GM19023 (cell line): ENCODE results near the gene BUB3.
A peak's percentile ranks its signal among the peaks of the same experiment; 100 is the strongest.
"Not testable (repeated sequence)": the region's sequence is repeated elsewhere in the genome, so short reads cannot be mapped to it uniquely, and the experiment has no call there.

Experiments
- ATAC-seq: cut with Tn5 transposase; IDR thresholded peaks from one replicate; pipeline ENCODE4 v1.9.1; 2021; ENCODE audit warnings: mild to moderate bottlenecking, moderate library complexity; ENCODE audit not compliant: unreplicated experiment

The BUB3 gene

GRCh38 chr10:123153486-123154091, 613 bp upstream of the BUB3 start:
- ATAC-seq, result no peak

GRCh38 chr10:123154711-123155505, 706 bp downstream of the BUB3 start:
- ATAC-seq, result peak; percentile 54

- no peak for ATAC-seq
Measured at GRCh38 chr10:123156078-123156477, 1.9 kb downstream of the BUB3 start.

DNA sequence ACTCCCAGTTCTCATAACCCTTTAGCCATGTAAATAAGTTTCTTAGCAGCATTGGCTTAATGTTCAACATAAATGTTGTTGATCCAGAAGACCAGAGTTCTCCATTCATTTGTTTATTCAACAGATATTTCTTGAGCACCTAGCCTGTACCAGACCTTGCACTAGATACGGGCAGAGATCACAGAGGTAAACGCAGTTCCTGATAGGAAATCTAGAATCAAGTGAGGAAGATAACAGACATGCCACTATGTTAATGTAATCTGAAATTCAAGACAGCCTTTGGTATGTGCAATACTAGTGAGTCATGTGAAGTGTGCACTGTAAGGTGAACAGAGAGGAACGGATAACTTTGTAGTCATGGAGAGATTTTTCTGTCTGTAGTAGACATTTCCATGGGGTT, 3.0 kb downstream of the BUB3 start:
- ATAC-seq, result no peak

DNA sequence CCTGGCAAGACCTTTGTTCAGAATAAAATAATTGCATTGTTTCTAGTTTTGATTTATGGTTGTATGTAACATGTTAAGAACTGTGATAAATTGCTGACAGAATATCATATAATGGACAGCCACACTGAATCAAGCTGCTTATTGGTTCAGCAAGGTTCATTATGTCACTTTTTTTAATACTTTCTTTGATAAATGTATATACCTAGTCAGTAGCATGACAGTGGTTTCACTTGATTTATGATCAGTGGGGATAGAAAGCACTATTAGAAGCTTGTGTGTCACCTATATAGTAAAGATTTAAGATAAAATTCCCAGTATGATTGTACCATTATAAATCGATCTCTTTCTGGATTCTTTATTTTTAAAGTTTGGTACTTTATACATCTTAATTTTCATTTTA, 4.5 kb downstream of the BUB3 start:
- ATAC-seq, result no peak

- no peak for ATAC-seq
Measured at GRCh38 chr10:123160311-123160980, 6.2 kb downstream of the BUB3 start.

GRCh38 chr10:123164319-123164718, 10.1 kb downstream of the BUB3 start:
- no peak for ATAC-seq

- no peak for ATAC-seq
Measured at GRCh38 chr10:123165445-123166072, 11.4 kb downstream of the BUB3 start.

GRCh38 chr10:123166618-123167017, 12.4 kb downstream of the BUB3 start:
- no peak for ATAC-seq

DNA sequence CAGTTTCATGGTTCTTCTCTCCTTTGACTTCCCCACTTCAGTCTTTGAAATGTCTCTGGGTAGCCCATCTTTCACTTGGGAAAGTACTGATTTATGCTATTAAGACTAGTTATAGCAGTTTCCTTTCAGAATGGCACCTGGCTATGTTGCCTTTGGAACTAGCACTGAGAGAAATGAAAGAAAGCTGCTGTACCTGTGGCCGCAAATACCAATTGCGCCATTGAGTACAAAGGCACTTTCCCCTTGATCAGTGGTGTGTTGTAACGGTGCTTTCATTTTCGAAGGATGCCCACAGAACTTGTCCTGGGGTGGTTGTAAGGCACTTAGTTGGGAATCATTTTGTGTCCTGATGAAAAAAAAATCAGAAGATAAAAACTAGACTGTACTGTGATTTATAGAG, 16.8 kb downstream of the BUB3 start:
- ATAC-seq, result no peak

DNA sequence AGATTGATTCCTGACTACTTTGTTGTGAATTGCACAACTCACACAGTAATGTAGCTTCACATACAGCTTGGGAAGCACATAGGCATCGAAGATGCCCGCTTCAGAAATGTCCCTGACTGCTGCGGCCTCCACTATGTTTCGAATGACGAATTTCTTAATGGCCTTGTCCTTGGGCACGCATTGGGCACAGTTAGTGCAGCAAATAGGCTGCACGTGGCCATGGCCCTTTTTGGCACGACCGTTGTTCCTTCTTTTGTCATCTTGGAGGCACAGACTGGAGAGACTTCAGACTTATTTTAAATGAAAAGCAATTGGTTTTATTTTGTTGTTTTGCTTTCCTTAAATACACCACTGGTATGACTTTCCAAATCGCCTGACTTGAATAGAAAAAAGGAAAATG, 17.4 kb downstream of the BUB3 start:
- ATAC-seq, result not testable (repeated sequence)

DNA sequence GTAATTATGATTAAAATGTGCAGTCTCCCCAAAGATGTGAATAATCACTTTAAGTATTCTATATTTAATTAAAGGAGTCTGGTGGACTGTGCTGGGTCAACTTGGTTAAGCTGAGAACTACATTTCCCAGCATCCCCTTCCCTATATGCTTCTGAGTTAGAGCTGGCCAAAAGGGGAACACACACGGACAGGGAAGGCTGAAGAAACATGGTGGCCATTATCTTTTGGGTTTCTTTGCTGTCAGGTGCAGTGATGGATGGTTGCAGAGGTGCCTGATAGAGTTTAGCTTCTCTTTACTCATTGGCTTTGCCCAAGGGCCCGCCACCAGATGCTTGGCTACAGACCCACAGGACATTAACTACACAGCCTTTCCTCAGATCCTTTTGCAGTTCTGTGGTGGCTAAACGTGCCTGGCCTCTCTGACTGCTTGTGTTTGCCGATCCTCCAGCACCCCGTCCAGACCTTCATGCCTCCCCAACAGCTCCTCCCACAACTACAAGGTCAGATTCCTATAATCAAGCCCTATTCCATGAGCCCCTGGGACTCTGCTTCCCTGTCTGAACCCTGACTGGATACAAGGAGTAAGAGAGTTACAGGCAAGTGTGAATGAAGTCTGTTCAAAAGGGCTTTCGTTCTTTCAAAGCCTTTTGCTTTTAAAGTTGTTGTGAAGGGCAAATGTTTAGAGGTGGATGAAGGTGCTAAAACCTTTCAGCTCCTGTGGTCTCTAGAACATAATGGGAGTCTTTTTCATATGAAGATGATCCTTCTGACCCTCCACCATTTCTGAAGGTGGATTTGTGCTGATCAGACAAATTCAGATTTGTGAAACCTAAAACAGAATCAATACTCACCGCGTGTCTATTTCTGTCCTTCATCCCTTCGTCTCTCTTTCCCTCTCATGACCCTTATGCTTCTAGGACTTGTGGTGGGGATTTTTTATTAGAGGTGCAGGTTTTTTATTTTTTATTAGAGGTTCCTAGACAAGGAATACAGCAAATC, 21.5 kb downstream of the BUB3 start:
- no peak for ATAC-seq

DNA sequence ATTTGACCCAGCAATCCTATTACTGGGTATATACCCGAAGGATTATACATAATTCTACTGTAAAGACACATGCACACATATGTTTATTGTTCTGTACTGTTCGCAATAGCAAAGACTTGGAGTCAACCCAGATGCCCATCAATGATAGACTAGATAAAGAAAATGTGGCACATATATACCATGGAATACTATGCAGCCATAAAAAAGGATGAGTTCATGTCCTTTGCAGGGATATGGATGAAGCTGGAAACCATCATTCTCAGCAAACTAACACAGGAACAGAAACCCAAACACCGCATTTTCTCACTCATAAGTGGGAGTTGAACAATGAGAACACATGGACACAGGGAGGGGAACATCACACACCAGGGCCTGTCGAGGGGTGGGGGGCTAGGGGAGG, 24.2 kb downstream of the BUB3 start:
- ATAC-seq, result not testable (repeated sequence)

- ATAC-seq, result no peak
Measured at GRCh38 chr10:123180101-123181090, 26.2 kb downstream of the BUB3 start.

DNA sequence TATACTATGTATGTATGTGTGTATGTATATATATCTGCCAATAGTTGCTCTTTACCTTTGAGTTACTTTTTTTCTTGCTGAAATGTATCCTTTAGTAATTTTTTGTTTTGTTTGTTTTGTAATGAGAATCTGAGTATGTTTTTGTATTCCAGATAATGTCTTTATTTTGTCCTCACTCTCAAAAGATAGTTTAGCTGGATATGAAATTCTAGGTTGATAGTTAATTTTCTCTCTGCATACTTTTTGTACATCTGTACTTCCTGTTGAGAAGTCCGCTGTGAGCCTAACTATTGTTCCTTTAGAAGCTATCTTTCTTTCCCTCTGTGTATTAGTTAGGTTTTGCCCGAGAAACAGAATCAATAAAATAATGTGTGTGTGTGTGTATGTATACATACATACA, 29.5 kb downstream of the BUB3 start:
- ATAC-seq, result no peak

- ATAC-seq, result no peak
Measured at GRCh38 chr10:123187781-123188180, 33.6 kb downstream of the BUB3 start.

GRCh38 chr10:123191886-123192285, 37.7 kb downstream of the BUB3 start:
- ATAC-seq, result no peak

- ATAC-seq, result no peak
Measured at GRCh38 chr10:123194056-123194455, 39.9 kb downstream of the BUB3 start.

GRCh38 chr10:123200531-123200930, 46.3 kb downstream of the BUB3 start:
- no peak for ATAC-seq
